H1 (cell line): Measurements from ENCODE around the gene PARP14. TPM values are rescaled to one million over a fixed set of nuclear protein-coding genes. Genes with fewer than 3 reads are reported as not detected.

ENCODE experiments used
- CTCF ChIA-PET: fragments of 300-600 bp; sonication (Branson Sonifier 250); formaldehyde crosslinking; loops from one replicate; lab custom pipeline; 2021; ENCODE audit not compliant: partially characterized antibody; lab: Charles Lee
- POLR2A ChIA-PET: fragments of 300-600 bp; sonication (Branson Sonifier 250); formaldehyde crosslinking; loops from one replicate; lab custom pipeline; 2021; ENCODE audit warnings: inconsistent platforms; ENCODE audit not compliant: partially characterized antibody; lab: Charles Lee
- DNase-seq, 2 experiments: peaks; one replicate each; pipeline versions ENCODE4 v3.0.0 to v3.0.0-alpha.2; 2010 to 2022; ENCODE audit warnings: low spot score in 2 of 2, low read depth in 1 of 2, mixed read lengths in 1 of 2
- FAIRE-seq: peaks from 2 replicates; lab custom pipeline; 2011; peaks lifted over from hg19 to GRCh38; lab: Jason Lieb, UNC
- H2AFZ ChIP-seq: 2 replicates; pipeline ENCODE4 v1.8.1; 2012; ENCODE audit warnings: low read length, inconsistent platforms
- H2AK5ac ChIP-seq: 2 replicates; pipeline ENCODE4 v1.6.1; 2013; ENCODE audit warnings: low read depth, low read length
- H2BK120ac ChIP-seq: replicated peaks from 2 replicates; pipeline ENCODE3; 2013; ENCODE audit warnings: low read depth, low read length, inconsistent platforms
- H2BK12ac ChIP-seq: 2 replicates; pipeline ENCODE4 v1.6.1; 2013; ENCODE audit warnings: low read depth, low read length
- H2BK15ac ChIP-seq: 2 replicates; pipeline ENCODE4 v1.6.1; 2013; ENCODE audit warnings: low read length
- H2BK20ac ChIP-seq: 2 replicates; pipeline ENCODE4 v1.6.1; 2013; ENCODE audit warnings: low read length
- H2BK5ac ChIP-seq: 2 replicates; pipeline ENCODE4 v1.6.1; 2013; ENCODE audit warnings: low read depth, low read length
- H3K14ac ChIP-seq: 2 replicates; pipeline ENCODE4 v1.6.1; 2013; ENCODE audit warnings: inconsistent platforms; ENCODE audit not compliant: insufficient read length
- H3K18ac ChIP-seq: 2 replicates; pipeline ENCODE4 v1.6.1; 2013; ENCODE audit warnings: low read length; ENCODE audit errors: extremely low read depth
- H3K23ac ChIP-seq: 2 replicates; pipeline ENCODE4 v1.6.1; 2013; ENCODE audit warnings: inconsistent platforms; ENCODE audit not compliant: insufficient read length
- H3K23me2 ChIP-seq: 2 replicates; pipeline ENCODE4 v1.6.1; 2013; ENCODE audit warnings: low read depth, low read length
- H3K27ac ChIP-seq: 2 replicates; pipeline ENCODE4 v1.6.1; 2011; ENCODE audit warnings: low read depth, low read length, inconsistent platforms
- H3K27me3 ChIP-seq, 4 experiments: replicated peaks in 1 of 4; 1 replicate in 1 of 4; 2 replicates in 3 of 4; pipeline versions ENCODE4 v1.6.1 to v1.8.1; 2011 to 2013; ENCODE audit warnings: low read length in 3 of 4, mild to moderate bottlenecking in 3 of 4, inconsistent platforms in 2 of 4, mixed read lengths in 2 of 4, moderate library complexity in 1 of 4; ENCODE audit not compliant: control insufficient read depth in 3 of 4, insufficient read depth in 3 of 4; ENCODE audit errors: extremely low read depth in 1 of 4
- H3K36me3 ChIP-seq, 4 experiments: 2 replicates each; pipeline versions ENCODE4 v1.6.1 to v1.8.1; 2011 to 2013; ENCODE audit warnings: mild to moderate bottlenecking in 4 of 4, low read length in 3 of 4, moderate library complexity in 2 of 4, control low read depth in 1 of 4, inconsistent platforms in 1 of 4; ENCODE audit not compliant: insufficient read depth in 4 of 4, control insufficient read depth in 2 of 4
- H3K4ac ChIP-seq: replicated peaks from 2 replicates; pipeline ENCODE3; 2013; ENCODE audit warnings: low read length, low read depth, mixed read lengths, inconsistent platforms; ENCODE audit not compliant: insufficient read length
- H3K4me1 ChIP-seq, 4 experiments: replicated peaks in 1 of 4; 1 replicate in 1 of 4; 2 replicates in 3 of 4; pipeline versions ENCODE4 v1.6.1 to v1.8.1; 2011 to 2013; ENCODE audit warnings: low read length in 3 of 4, inconsistent platforms in 2 of 4, mixed read lengths in 1 of 4; ENCODE audit not compliant: insufficient read depth in 4 of 4, control insufficient read depth in 3 of 4
- H3K4me2 ChIP-seq, 2 experiments: 2 replicates each; pipeline versions ENCODE4 v1.6.1 to v1.8.1; 2011 to 2013; ENCODE audit warnings: low read depth in 2 of 2, low read length in 2 of 2, control low read depth in 1 of 2, inconsistent platforms in 1 of 2, mild to moderate bottlenecking in 1 of 2; ENCODE audit not compliant: insufficient read depth in 1 of 2
- H3K4me3 ChIP-seq, 4 experiments: fragments of 200-600, 300-600 bp in 1 of 4; sonication (generic), shearing (Covaris generic), sonication (Bioruptor Twin) in 1 of 4; 2 replicates each; pipeline versions ENCODE4 v1.5.1 to v1.8.1; 2011 to 2016; ENCODE audit warnings: low read length in 4 of 4, low read depth in 3 of 4, control low read depth in 2 of 4, inconsistent platforms in 2 of 4, mild to moderate bottlenecking in 2 of 4, mixed read lengths in 1 of 4, moderate library complexity in 1 of 4; ENCODE audit not compliant: insufficient read depth in 2 of 4; ENCODE audit errors: extremely low read depth in 1 of 4
- H3K56ac ChIP-seq: replicated peaks from 2 replicates; pipeline ENCODE3; 2013; ENCODE audit warnings: low read depth, mild to moderate bottlenecking, mixed read lengths, low read length, inconsistent platforms; ENCODE audit not compliant: insufficient read length
- H3K79me1 ChIP-seq: 2 replicates; pipeline ENCODE4 v1.6.1; 2013; ENCODE audit warnings: low read depth, low read length, control low read depth
- H3K79me2 ChIP-seq, 2 experiments: 2 replicates each; pipeline versions ENCODE4 v1.6.1 to v1.8.1; 2012 to 2013; ENCODE audit warnings: low read length in 2 of 2, mild to moderate bottlenecking in 2 of 2, inconsistent platforms in 1 of 2; ENCODE audit not compliant: insufficient read depth in 2 of 2, control insufficient read depth in 1 of 2
- H3K9ac ChIP-seq, 4 experiments: replicated peaks in 1 of 4; 1 replicate in 1 of 4; 2 replicates in 3 of 4; pipeline versions ENCODE4 v1.6.1 to v1.8.1; 2011 to 2013; ENCODE audit warnings: low read depth in 3 of 4, low read length in 3 of 4, control low read depth in 2 of 4, mild to moderate bottlenecking in 2 of 4, moderate library complexity in 2 of 4, inconsistent platforms in 1 of 4; ENCODE audit errors: extremely low read depth in 1 of 4
- H3K9me3 ChIP-seq, 2 experiments: 2 replicates each; pipeline versions ENCODE4 v1.6.1 to v1.8.1; 2012 to 2013; ENCODE audit warnings: mild to moderate bottlenecking in 2 of 2, moderate library complexity in 2 of 2, control low read depth in 1 of 2, inconsistent platforms in 1 of 2, low read depth in 1 of 2, low read length in 1 of 2, mixed read lengths in 1 of 2; ENCODE audit not compliant: insufficient read depth in 2 of 2
- H4K20me1 ChIP-seq, 2 experiments: replicated peaks in 1 of 2; 2 replicates each; pipeline versions ENCODE3 to v1.8.1; 2011 to 2013; ENCODE audit warnings: inconsistent platforms in 2 of 2, low read length in 2 of 2, mild to moderate bottlenecking in 1 of 2; ENCODE audit not compliant: insufficient read depth in 2 of 2, control insufficient read depth in 1 of 2
- H4K5ac ChIP-seq: 2 replicates; pipeline ENCODE4 v1.6.1; 2013; ENCODE audit warnings: low read length, low read depth, mixed read lengths, inconsistent platforms; ENCODE audit not compliant: insufficient read length
- H4K8ac ChIP-seq: 2 replicates; pipeline ENCODE4 v1.8.0; 2013; ENCODE audit warnings: mild to moderate bottlenecking, moderate library complexity, low read length, inconsistent platforms; ENCODE audit not compliant: insufficient read depth; ENCODE audit errors: extremely low read depth
- H4K91ac ChIP-seq: replicated peaks from 2 replicates; pipeline ENCODE3; 2013; ENCODE audit warnings: low read length, mixed read lengths, inconsistent platforms; ENCODE audit not compliant: insufficient read length
- ASH2L ChIP-seq: fragments of 200-600, 300-600 bp; sonication (generic); IDR thresholded peaks from one replicate; pipeline ENCODE4 v1.7.1; 2017; ENCODE audit warnings: low read length
- ATF2 ChIP-seq: IDR thresholded peaks from 2 replicates; pipeline ENCODE4 v1.6.1; 2012; ENCODE audit warnings: low read length, inconsistent platforms
- BRCA1 ChIP-seq: IDR thresholded peaks from 2 replicates; pipeline ENCODE4 v1.6.1; 2012; ENCODE audit warnings: low read depth, low read length, improper control_type of control experiment
- EP300 ChIP-seq, 2 experiments: IDR thresholded peaks; 1 replicate in 1 of 2; 2 replicates in 1 of 2; pipeline ENCODE4 v1.6.1; 2011 to 2012; ENCODE audit warnings: low read depth in 2 of 2, low read length in 2 of 2, mild to moderate bottlenecking in 2 of 2, borderline replicate concordance in 1 of 2, inconsistent platforms in 1 of 2, moderate library complexity in 1 of 2
- GTF2F1 ChIP-seq: IDR thresholded peaks from 2 replicates; pipeline ENCODE4 v1.6.1; 2012; ENCODE audit warnings: low read depth, low read length, improper control_type of control experiment, borderline replicate concordance
- KDM1A ChIP-seq: fragments of 200-600, 300-600 bp; sonication (generic); IDR thresholded peaks from 2 replicates; pipeline ENCODE4 v1.7.1; 2016; ENCODE audit warnings: mild to moderate bottlenecking, low read length, borderline replicate concordance
- RBBP5 ChIP-seq: IDR thresholded peaks from 2 replicates; pipeline ENCODE4 v1.7.1; 2012; ENCODE audit warnings: low read depth, mild to moderate bottlenecking, inconsistent platforms, low read length, moderate library complexity, borderline replicate concordance
- RXRA ChIP-seq: IDR thresholded peaks from 2 replicates; pipeline ENCODE4 v1.6.1; 2011; ENCODE audit warnings: low read depth, mild to moderate bottlenecking, low read length, moderate library complexity; ENCODE audit not compliant: insufficient read depth
- SIN3A ChIP-seq, 2 experiments: IDR thresholded peaks in 1 of 2; conservative IDR thresholded peaks in 1 of 2; 2 replicates each; pipeline ENCODE4 v1.6.1; 2011 to 2012; ENCODE audit warnings: low read length in 2 of 2, improper control_type of control experiment in 1 of 2, low read depth in 1 of 2, mild to moderate bottlenecking in 1 of 2
- SP2 ChIP-seq: IDR thresholded peaks from 2 replicates; pipeline ENCODE4 v1.6.1; 2012; ENCODE audit warnings: mild to moderate bottlenecking, low read length, inconsistent platforms
- TAF1 ChIP-seq: IDR thresholded peaks from 2 replicates; pipeline ENCODE4 v1.6.1; 2011; ENCODE audit warnings: mild to moderate bottlenecking, low read depth, low read length
- WGBS, 2 experiments: shearing (Covaris generic) in 1 of 2; methylation state at CpG; one replicate each; pipeline versions ENCODE4 v1.1.6 to v1.1.7; 2013 to 2015; ENCODE audit warnings: low lambda C conversion rate in 2 of 2, mixed read lengths in 2 of 2, inconsistent platforms in 1 of 2, low coverage in 1 of 2, missing lambda C conversion rate in 1 of 2; ENCODE audit not compliant: insufficient replicate concordance in 2 of 2, insufficient coverage in 1 of 2, insufficient read length in 1 of 2; ENCODE audit errors: extremely low coverage in 1 of 2, missing lambda C conversion rate in 1 of 2; 5-methylcytosine and 5-hydroxymethylcytosine counted together
- polyA plus RNA-seq, 7 experiments: library from polyadenylated mRNA; depleted of rRNA in 3 of 7; stranded (reverse) in 5 of 7; unstranded in 2 of 7; fragments of >200 nt in 5 of 7; fragments of 200-250 nt in 2 of 7; gene quantifications; 1 replicate in 5 of 7; 2 replicates in 1 of 7; 4 replicates in 1 of 7; pipeline versions ENCODE4 v1.2.1 to v1.2.3, GENCODE V29; 2011 to 2013; ENCODE audit warnings: missing spikeins in 2 of 7, mixed read lengths in 2 of 7
- total RNA-seq: library from RNA; stranded (reverse); fragmentation: NEBNext Ultra II Directional; extraction: Animal tissue kit (Norgen Biotek cat#: 25700); gene quantifications from 2 replicates; pipeline ENCODE4 v1.2.1, GENCODE V29; 2021

The PARP14 gene
- total and polyA plus RNA-seq, 2 of the 8 experiments (the other 6 are each of a cell fraction or from before 2014, with no cell fraction given), result 12.6 to 17.6 TPM

- Histone ChIP-seq H2BK120ac (no peak overlapping the region), H3K23ac (no peak overlapping the region), H2BK20ac (no peak overlapping the region), H2BK12ac (no peak overlapping the region), H3K9ac (no peak overlapping the region), H3K4ac (no peak overlapping the region), H2AFZ (no peak overlapping the region), H3K56ac (no peak overlapping the region), H4K8ac (no peak overlapping the region), H3K4me2 (no peak overlapping the region), H3K4me3 (no peak overlapping the region), H4K20me1 (no peaks in the 10 kb centered on the region), H2BK5ac (no peak overlapping the region), H3K18ac (no peak overlapping the region), H4K5ac (no peak overlapping the region), H3K9me3 (no peaks in the 10 kb centered on the region), H2AK5ac (no peak overlapping the region), H2BK15ac (no peak overlapping the region), H3K14ac (no peak overlapping the region), H3K23me2 (no peaks in the 10 kb centered on the region), H4K91ac (no peak overlapping the region), H3K27me3 (no peaks in the 10 kb centered on the region), H3K4me1 (no peaks in the 10 kb centered on the region), H3K79me1 (no peaks in the 10 kb centered on the region), H3K27ac (no peak overlapping the region), H3K79me2 (no peaks in the 10 kb centered on the region), H3K36me3 (peaks cover 0 to 12% (median 2%) of the 10 kb centered on the region in 4 experiments; a peak in 4 of 8 replicates)
- no peak for FAIRE-seq
- POLR2A ChIA-PET, result no interaction called here
- WGBS, 2 experiments, result 80% methylated on average over 2 of the region's 2 CpGs; no CpG with 5 or more reads in 1 of the 2 experiments
- CTCF ChIA-PET, result interaction anchor here (1.8 to 4.0 kb wide), 3 partner anchors 9 to 19 kb away, joined by 4 to 13 read pairs (median 10); partner anchors contain the start of gene PARP14
- DNase-seq, result no peak
- TF ChIP-seq TAF1, result no peak
- no peak for TF ChIP-seq KDM1A
- no peak for TF ChIP-seq ASH2L
- no peak for TF ChIP-seq SP2
- TF ChIP-seq SIN3A (conservative IDR thresholded peaks at IDR 0.05 in 1 of 2, IDR thresholded peaks at IDR 0.05 in 1 of 2; ENCODE audit: low read depth in 1 of 2, low read length in 2 of 2), result no peak
- TF ChIP-seq RBBP5, result no peak
- TF ChIP-seq BRCA1, result no peak
- no peak for TF ChIP-seq ATF2
- TF ChIP-seq GTF2F1, result no peak
- TF ChIP-seq EP300 (IDR thresholded peaks at IDR 0.05; ENCODE audit: borderline replicate concordance in 1 of 2, low read depth in 2 of 2, low read length in 2 of 2), result no peak
- TF ChIP-seq RXRA, result no peak
Measured at GRCh38 chr3:122697952-122698620, 17.4 kb downstream of the PARP14 start.
